K562 (cell line): Measurements from ENCODE around the gene GFI1B. TPM values are rescaled to one million over a fixed set of nuclear protein-coding genes. Genes with fewer than 3 reads are reported as not detected.

Experiments used
- BCLAF1 ChIP-seq, 2 experiments: fragments of 450-650 bp in 1 of 2; IDR thresholded peaks; 2 replicates each; pipeline ENCODE4 v1.6.1; 2011 to 2017; ENCODE audit warnings: low read depth in 2 of 2, antibody characterized with exemption in 1 of 2, borderline replicate concordance in 1 of 2, low read length in 1 of 2, mild to moderate bottlenecking in 1 of 2, mixed read lengths in 1 of 2; ENCODE audit not compliant: control insufficient read depth in 1 of 2
- CBX8 ChIP-seq: fragments of 200-600 bp; sonication (generic); IDR thresholded peaks from 2 replicates; pipeline ENCODE4 v1.6.1; 2012; ENCODE audit warnings: borderline replicate concordance, mixed run types, low read depth, mild to moderate bottlenecking, moderate library complexity, mixed read lengths, low read length, control low read depth, inconsistent platforms; ENCODE audit not compliant: poor library complexity, severe bottlenecking; ENCODE audit errors: extremely low read depth
- CCAR2 ChIP-seq: fragments of 200-400 bp; formaldehyde crosslinking; IDR thresholded peaks from 2 replicates; pipeline ENCODE4 v1.6.1; 2017; ENCODE audit warnings: mild to moderate bottlenecking, low read depth, low read length
- EHMT2 ChIP-seq: fragments of 450-650 bp; IDR thresholded peaks from 2 replicates; pipeline ENCODE4 v1.6.1; 2018; ENCODE audit warnings: antibody characterized with exemption
- ELF1 ChIP-seq: fragments of 200-800 bp; sonication (Bioruptor generic); IDR thresholded peaks from 2 replicates; pipeline ENCODE4 v1.6.1; 2016; ENCODE audit warnings: missing genetic modification characterization, missing compliant biosample characterization
- FOXA3 ChIP-seq, 2 experiments: fragments of 450-650 bp in 1 of 2; sonication (generic) in 1 of 2; formaldehyde crosslinking; IDR thresholded peaks in 1 of 2; conservative IDR thresholded peaks in 1 of 2; 2 replicates each; pipeline versions ENCODE4 v1.4.0 to v1.8.0; 2020 to 2022; ENCODE audit warnings: mild to moderate bottlenecking in 2 of 2, missing genetic modification reagents in 1 of 2
- HIVEP1 ChIP-seq: fragments of 250-450 bp; sonication (Bioruptor Pico); IDR thresholded peaks from 2 replicates; pipeline ENCODE4 v1.4.0; 2020; ENCODE audit warnings: mild to moderate bottlenecking
- HSF4 ChIP-seq: fragments of 250-450 bp; sonication (Bioruptor Pico); IDR thresholded peaks from 2 replicates; pipeline ENCODE4 v2.1.2; 2022; ENCODE audit warnings: mild to moderate bottlenecking, moderate library complexity, borderline replicate concordance
- IRF1 ChIP-seq: sonication (generic); formaldehyde crosslinking; IDR thresholded peaks from 2 replicates; pipeline ENCODE4 v1.8.0; 2022; ENCODE audit warnings: missing genetic modification reagents, mild to moderate bottlenecking, borderline replicate concordance
- JUND ChIP-seq, 2 experiments: IDR thresholded peaks; 2 replicates in 1 of 2; 3 replicates in 1 of 2; pipeline ENCODE4 v1.6.1; 2011; ENCODE audit warnings: borderline replicate concordance in 2 of 2, low read depth in 2 of 2, low read length in 2 of 2, improper control_type of control experiment in 1 of 2, missing biosample characterization in 1 of 2, missing genetic modification characterization in 1 of 2, missing genetic modification reagents in 1 of 2
- KAT7 ChIP-seq: sonication (generic); formaldehyde crosslinking; IDR thresholded peaks from 2 replicates; pipeline ENCODE4 v1.8.0; 2022; ENCODE audit warnings: missing genetic modification reagents, mild to moderate bottlenecking, borderline replicate concordance
- MAZ ChIP-seq, 2 experiments: fragments of 450-650 bp in 1 of 2; sonication (generic) in 1 of 2; formaldehyde crosslinking; IDR thresholded peaks in 1 of 2; conservative IDR thresholded peaks in 1 of 2; 2 replicates each; pipeline versions ENCODE4 v1.4.0 to v1.5.0; 2020; ENCODE audit warnings: mild to moderate bottlenecking in 1 of 2, missing genetic modification reagents in 1 of 2
- NFRKB ChIP-seq: fragments of 450-650 bp; IDR thresholded peaks from 2 replicates; pipeline ENCODE4 v1.6.1; 2016; ENCODE audit warnings: low read depth
- RFX7 ChIP-seq: fragments of 250-450 bp; sonication (Bioruptor Pico); IDR thresholded peaks from 2 replicates; pipeline ENCODE4 v1.5.1; 2021; ENCODE audit warnings: mild to moderate bottlenecking
- TAF15 ChIP-seq: fragments of 200-400 bp; formaldehyde crosslinking; IDR thresholded peaks from 2 replicates; pipeline ENCODE4 v1.6.1; 2017; ENCODE audit warnings: mild to moderate bottlenecking, low read depth, low read length, moderate library complexity
- TCF7 ChIP-seq: sonication (generic); IDR thresholded peaks from 2 replicates; pipeline ENCODE4 v1.6.1; 2016; ENCODE audit warnings: antibody characterized with exemption, borderline replicate concordance
- ZNF24 ChIP-seq: fragments of 450-650 bp; IDR thresholded peaks from 2 replicates; pipeline ENCODE4 v1.6.1; 2016
- ZNF277 ChIP-seq: fragments of 250-450 bp; sonication (Bioruptor Pico); IDR thresholded peaks from 2 replicates; pipeline ENCODE4 v1.8.0; 2022; ENCODE audit warnings: inconsistent platforms, mild to moderate bottlenecking, moderate library complexity, borderline replicate concordance
- ZNF354B ChIP-seq: fragments of 250-450 bp; sonication (Bioruptor Pico); IDR thresholded peaks from 2 replicates; pipeline ENCODE4 v1.4.0; 2020
- ZNF589 ChIP-seq: fragments of 200-800 bp; sonication (Bioruptor generic); IDR thresholded peaks from 2 replicates; pipeline ENCODE4 v1.6.1; 2016; ENCODE audit warnings: low read depth, missing genetic modification characterization, missing compliant biosample characterization
- polyA plus RNA-seq, 8 experiments: library from polyadenylated mRNA; depleted of rRNA in 4 of 8; stranded (reverse) in 5 of 8; unstranded in 3 of 8; fragments of >200 nt; fragmentation: Nextera tagmentation in 2 of 8; fragmentation: Illumina TruSeq in 1 of 8; extraction: Ambion mirVana in 2 of 8; extraction: Trizol in 1 of 8; gene quantifications; 2 replicates each; pipeline versions ENCODE4 v1.2.1 to v1.2.3, GENCODE V29; 2011 to 2014; ENCODE audit warnings: inconsistent platforms in 1 of 8, missing spikeins in 1 of 8
- total RNA-seq, 7 experiments: library from RNA; depleted of rRNA in 6 of 7; stranded (reverse); fragments of >200 nt in 6 of 7; fragmentation: Illumina TruSeq in 2 of 7; extraction: Trizol in 2 of 7; gene quantifications; 2 replicates each; pipeline versions ENCODE4 v1.2.1 to v1.2.3, GENCODE V29; 2011 to 2021; ENCODE audit warnings: low replicate concordance in 1 of 7

GFI1B gene
- total and polyA plus RNA-seq, 9 of the 15 experiments (the other 6 are each of a cell fraction or from before 2014, with no cell fraction given): 8.0 to 75.7 (median 34.5) TPM

- TF ChIP-seq BCLAF1 (IDR thresholded peaks at IDR 0.05; ENCODE audit: borderline replicate concordance in 1 of 2, control insufficient read depth in 1 of 2, low read depth in 2 of 2, low read length in 1 of 2) (0 out of 4 replicates have a peak, but pooled peaks of 1 of the 2 experiments have one; percentile 33), KAT7 (peak; percentile 83; the same call in 1 of the 2 replicates), HSF4 (CRISPR knock-in tag) (peak; percentile 93), CBX8 (no peak), IRF1 (CRISPR knock-in tag) (no peak), CCAR2 (no peak), EHMT2 (no peak), RFX7 (CRISPR knock-in tag) (no peak), MAZ (CRISPR knock-in tag; conservative IDR thresholded peaks at IDR 0.05 in 1 of 2, IDR thresholded peaks at IDR 0.05 in 1 of 2) (peak; percentile 74 to 97), ELF1 (peak; percentile 50; the same call in 1 of the 2 replicates), JUND (IDR thresholded peaks at IDR 0.05; ENCODE audit: borderline replicate concordance, low read depth, low read length) (peak; percentile 90), JUND (tag; IDR thresholded peaks at IDR 0.05; ENCODE audit: borderline replicate concordance, low read depth, low read length) (peak; percentile 6; the same call in 1 of the 3 replicates), TCF7 (0 out of 2 replicates have a peak, but pooled peaks have one; percentile 37), ZNF354B (peak; percentile 65; the same call in 1 of the 2 replicates), NFRKB (0 out of 2 replicates have a peak, but pooled peaks have one; percentile 5), ZNF277 (CRISPR knock-in tag) (no peak), ZNF24 (peak; percentile 80), FOXA3 (CRISPR knock-in tag; conservative IDR thresholded peaks at IDR 0.05 in 1 of 2, IDR thresholded peaks at IDR 0.05 in 1 of 2) (peak; percentile 8 to 69; a peak in 1 of 4 replicates), TAF15 (no peak), ZNF589 (CRISPR knock-in tag) (peak; percentile 87; the same call in 1 of the 2 replicates), HIVEP1 (CRISPR knock-in tag) (peak; percentile 76; the same call in 1 of the 2 replicates)
These were observed 25.9 kb downstream of the GFI1B start (continued) for GRCh38 chr9:133004091-133004998.
